Hepatocyte (in vitro differentiated cells): ENCODE results near the gene OR4C12. TPM values are rescaled to one million over a fixed set of nuclear protein-coding genes. Genes with fewer than 3 reads are reported as not detected.

Source experiments
- polyA plus RNA-seq: library from polyadenylated mRNA; unstranded; fragments of >200 nt; fragmentation: Nextera tagmentation; extraction: Ambion mirVana; gene quantifications from 2 replicates; pipeline ENCODE4 v1.2.1, GENCODE V29; 2016
- total RNA-seq: library from RNA; depleted of rRNA; stranded (reverse); fragments of >200 nt; gene quantifications from 2 replicates; pipeline ENCODE4 v1.2.3, GENCODE V29; 2014

OR4C12 gene
- total and polyA plus RNA-seq, 2 experiments from 2014 or later: not detected

Other genes starting within 250 kb of the OR4C12 start
- gene OR4C13, start 30.1 kb downstream of the OR4C12 start, total RNA-seq: not detected in 2 replicates
- not detected in 2 replicates for gene OR4C13, start 30.1 kb downstream of the OR4C12 start, polyA plus RNA-seq
- gene OR4C45, start 50.3 kb upstream of the OR4C12 start, total RNA-seq: not detected in 2 replicates
- gene OR4C45, start 50.3 kb upstream of the OR4C12 start, polyA plus RNA-seq: not detected in 2 replicates